DOHH2 (cell line): ENCODE data around the gene NPM3.
"Not testable (repeated sequence)": the region's sequence is repeated elsewhere in the genome, so short reads cannot be mapped to it uniquely, and the experiment has no call there.

Experiments used
- H3F3A ChIP-seq: fragments of 200-600 bp; sonication (generic), shearing (Covaris generic); 2 replicates; pipeline ENCODE4 v1.6.0; 2016; ENCODE audit warnings: antibody characterized with exemption, mild to moderate bottlenecking; ENCODE audit not compliant: control insufficient read depth, insufficient read depth
- H3K27ac ChIP-seq: fragments of 200-600 bp; sonication (generic); 2 replicates; pipeline ENCODE4 v1.5.1; 2014; ENCODE audit warnings: low read depth, mild to moderate bottlenecking, low read length, moderate library complexity
- H3K27me3 ChIP-seq: fragments of 200-600 bp; sonication (generic); 2 replicates; pipeline ENCODE4 v1.6.1; 2014; ENCODE audit warnings: mild to moderate bottlenecking, low read length, mixed read lengths; ENCODE audit not compliant: control insufficient read depth
- H3K36me3 ChIP-seq: fragments of 200-600 bp; sonication (generic); 2 replicates; pipeline ENCODE4 v1.6.1; 2014; ENCODE audit warnings: mild to moderate bottlenecking, low read length, moderate library complexity, mixed read lengths; ENCODE audit not compliant: control insufficient read depth
- H3K4me1 ChIP-seq: fragments of 200-600 bp; sonication (generic); 2 replicates; pipeline ENCODE4 v1.6.1; 2014; ENCODE audit warnings: mild to moderate bottlenecking, low read length, mixed read lengths; ENCODE audit not compliant: control insufficient read depth
- H3K4me2 ChIP-seq: fragments of 200-600 bp; sonication (generic); 2 replicates; pipeline ENCODE4 v1.6.0; 2014; ENCODE audit warnings: mild to moderate bottlenecking, low read length, moderate library complexity
- H3K4me3 ChIP-seq: fragments of 200-600 bp; sonication (generic); 2 replicates; pipeline ENCODE4 v1.5.1; 2014; ENCODE audit warnings: mild to moderate bottlenecking, low read length, mixed read lengths
- H3K79me2 ChIP-seq: fragments of 200-600 bp; sonication (generic); 2 replicates; pipeline ENCODE4 v1.6.1; 2014; ENCODE audit warnings: mild to moderate bottlenecking, low read length, mixed read lengths; ENCODE audit not compliant: control insufficient read depth
- H3K9me2 ChIP-seq: fragments of 200-600 bp; sonication (generic); replicated peaks from 2 replicates; pipeline ENCODE4 v1.6.1; 2014; ENCODE audit warnings: mild to moderate bottlenecking, low read length, mixed read lengths; ENCODE audit not compliant: control insufficient read depth
- H3K9me3 ChIP-seq: fragments of 200-600 bp; sonication (generic); 2 replicates; pipeline ENCODE4 v1.6.1; 2014; ENCODE audit warnings: antibody characterized with exemption, low read length, mixed read lengths; ENCODE audit not compliant: control insufficient read depth, insufficient read depth
- H4K20me1 ChIP-seq: fragments of 200-600 bp; sonication (generic); 2 replicates; pipeline ENCODE4 v1.6.0; 2014; ENCODE audit warnings: low read depth, mild to moderate bottlenecking, antibody characterized with exemption, low read length, moderate library complexity; ENCODE audit not compliant: control insufficient read depth, insufficient read depth
- EZH2phosphoT487 ChIP-seq: fragments of 200-600 bp; sonication (generic); IDR thresholded peaks from 2 replicates; pipeline ENCODE4 v1.6.1; 2017; ENCODE audit warnings: borderline replicate concordance, mild to moderate bottlenecking, antibody characterized with exemption, low read length, moderate library complexity, mixed read lengths
- TF ChIP-seq, protein P1 (sequence below): fragments of 200-600 bp; sonication (generic); IDR thresholded peaks from one replicate; pipeline ENCODE4 v1.5.1; 2014; ENCODE audit warnings: antibody characterized with exemption, mild to moderate bottlenecking, low read depth, low read length; ENCODE audit not compliant: poor library complexity, severe bottlenecking

The NPM3 gene

DNA sequence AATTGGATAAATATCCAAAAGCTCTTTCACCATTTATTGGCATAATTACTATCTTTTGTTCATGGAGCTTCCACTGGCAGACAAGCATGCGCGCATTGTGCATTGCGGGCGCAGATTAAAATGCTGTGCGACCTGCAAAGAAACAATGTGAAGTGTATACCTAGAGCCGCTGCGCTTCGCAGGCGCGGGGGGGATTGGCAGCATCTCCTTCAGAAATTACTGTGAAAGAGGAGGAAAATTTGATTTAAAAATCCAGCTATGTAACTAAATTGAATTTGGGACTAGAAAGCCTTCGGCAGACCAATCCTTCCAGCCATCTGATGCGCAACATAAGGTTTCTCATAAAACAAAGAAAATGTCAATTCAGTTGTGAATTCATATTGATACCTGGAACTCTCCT, 10.3 kb upstream of the NPM3 start:
- TF ChIP-seq, protein P1, sequence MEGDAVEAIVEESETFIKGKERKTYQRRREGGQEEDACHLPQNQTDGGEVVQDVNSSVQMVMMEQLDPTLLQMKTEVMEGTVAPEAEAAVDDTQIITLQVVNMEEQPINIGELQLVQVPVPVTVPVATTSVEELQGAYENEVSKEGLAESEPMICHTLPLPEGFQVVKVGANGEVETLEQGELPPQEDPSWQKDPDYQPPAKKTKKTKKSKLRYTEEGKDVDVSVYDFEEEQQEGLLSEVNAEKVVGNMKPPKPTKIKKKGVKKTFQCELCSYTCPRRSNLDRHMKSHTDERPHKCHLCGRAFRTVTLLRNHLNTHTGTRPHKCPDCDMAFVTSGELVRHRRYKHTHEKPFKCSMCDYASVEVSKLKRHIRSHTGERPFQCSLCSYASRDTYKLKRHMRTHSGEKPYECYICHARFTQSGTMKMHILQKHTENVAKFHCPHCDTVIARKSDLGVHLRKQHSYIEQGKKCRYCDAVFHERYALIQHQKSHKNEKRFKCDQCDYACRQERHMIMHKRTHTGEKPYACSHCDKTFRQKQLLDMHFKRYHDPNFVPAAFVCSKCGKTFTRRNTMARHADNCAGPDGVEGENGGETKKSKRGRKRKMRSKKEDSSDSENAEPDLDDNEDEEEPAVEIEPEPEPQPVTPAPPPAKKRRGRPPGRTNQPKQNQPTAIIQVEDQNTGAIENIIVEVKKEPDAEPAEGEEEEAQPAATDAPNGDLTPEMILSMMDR, result no peak
- no peak for TF ChIP-seq EZH2phosphoT487
- H3K9me3 ChIP-seq, result no peaks in the 10 kb centered on the region
- no peaks in the 10 kb centered on the region for H3K4me1 ChIP-seq
- H3K36me3 ChIP-seq, result peaks cover 81% of the 10 kb centered on the region
- no peak overlapping the region for H3K4me3 ChIP-seq
- peaks cover 20% of the 10 kb centered on the region for H3K79me2 ChIP-seq
- peaks cover 3% of the 10 kb centered on the region; the same call in 1 of the 2 replicates for H4K20me1 ChIP-seq
- no peak overlapping the region for H3K4me2 ChIP-seq
- H3K9me2 ChIP-seq, result no peaks in the 10 kb centered on the region
- H3K27ac ChIP-seq, result no peak overlapping the region
- H3K27me3 ChIP-seq, result no peaks in the 10 kb centered on the region
- H3F3A ChIP-seq, result peaks cover 4% of the 10 kb centered on the region

DNA sequence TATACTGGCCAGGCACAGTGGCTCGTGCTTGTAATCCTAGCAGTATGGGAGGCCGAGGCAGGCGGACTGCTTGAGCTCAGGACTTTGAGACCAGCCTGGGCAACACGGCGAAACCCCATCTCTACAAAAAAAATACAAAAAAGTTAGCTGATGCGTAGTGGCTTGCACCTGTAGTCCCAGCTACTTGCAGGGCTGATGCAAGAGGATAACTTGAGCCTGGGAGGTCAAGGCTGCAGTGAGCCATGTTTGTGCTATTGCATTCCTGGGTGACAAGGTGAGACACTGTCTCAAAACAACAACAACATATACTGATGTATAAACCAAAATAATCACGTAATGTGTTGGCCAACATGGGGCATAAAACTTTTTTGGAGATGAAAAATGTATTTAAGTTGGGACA, 6.4 kb upstream of the NPM3 start:
- Histone ChIP-seq H3K79me2 (peaks cover 2% of the 10 kb centered on the region; the same call in 1 of the 2 replicates), H3K4me3 (no peak overlapping the region), H4K20me1 (no peaks in the 10 kb centered on the region), H3K4me2 (no peak overlapping the region), H3K27me3 (no peaks in the 10 kb centered on the region), H3K36me3 (peaks cover 78% of the 10 kb centered on the region), H3K9me3 (no peaks in the 10 kb centered on the region), H3K27ac (no peak overlapping the region), H3K4me1 (no peaks in the 10 kb centered on the region; the same call in 1 of the 2 replicates), H3K9me2 (no peaks in the 10 kb centered on the region), H3F3A (peaks cover 20% of the 10 kb centered on the region)
- TF ChIP-seq, protein P1, result no peak
- no peak for TF ChIP-seq EZH2phosphoT487

DNA sequence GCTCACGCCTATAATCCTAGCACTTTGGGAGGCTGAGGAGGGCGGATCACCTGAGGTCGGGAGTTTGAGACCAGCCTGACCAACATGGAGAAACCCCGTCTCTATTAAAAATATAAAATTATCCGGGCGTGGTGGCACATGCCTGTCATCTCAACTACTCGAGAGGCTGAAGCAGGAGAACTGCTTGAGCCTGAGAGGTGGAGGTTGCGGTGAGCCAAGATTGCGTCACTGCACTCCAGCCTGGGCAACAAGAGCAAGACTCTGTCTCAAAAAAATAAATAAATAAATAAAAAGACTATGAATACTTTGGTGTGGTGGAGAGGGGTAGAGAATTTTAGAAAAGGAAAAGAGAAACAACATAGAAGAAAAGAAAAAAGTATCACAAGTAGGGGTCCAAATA, 6.0 kb upstream of the NPM3 start:
- peaks cover 24% of the 10 kb centered on the region for H3F3A ChIP-seq
- not testable (repeated sequence) for H3K9me3 ChIP-seq, H3K9me2 ChIP-seq, H3K4me3 ChIP-seq, H3K27me3 ChIP-seq, H4K20me1 ChIP-seq, H3K27ac ChIP-seq, H3K4me1 ChIP-seq, H3K4me2 ChIP-seq, H3K79me2 ChIP-seq
- H3K36me3 ChIP-seq, result peaks cover 78% of the 10 kb centered on the region

DNA sequence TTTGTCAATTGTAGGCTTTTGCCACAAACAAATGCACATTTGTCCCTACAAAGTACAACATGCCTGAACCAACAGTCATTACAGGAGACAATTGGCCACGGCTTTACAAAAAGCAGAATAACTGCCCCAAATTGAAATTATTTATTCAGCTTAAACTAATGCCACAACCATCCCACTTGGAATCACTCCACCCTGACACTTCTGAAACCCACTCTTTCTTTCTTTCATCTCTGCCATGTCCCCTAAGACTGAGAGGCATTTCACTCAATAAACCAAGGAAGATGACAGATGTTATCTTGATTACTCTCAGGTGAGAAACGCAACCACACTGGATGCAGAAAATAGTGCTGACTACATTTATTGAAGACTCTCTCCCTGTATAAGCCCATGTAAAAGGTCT, 2.6 kb upstream of the NPM3 start:
- H3K4me2 ChIP-seq, result no peak overlapping the region
- TF ChIP-seq, protein P1, result no peak
- no peak for TF ChIP-seq EZH2phosphoT487
- H3F3A ChIP-seq, result peaks cover 30% of the 10 kb centered on the region
- no peak overlapping the region for H3K4me3 ChIP-seq
- no peaks in the 10 kb centered on the region for H3K27me3 ChIP-seq
- H3K9me3 ChIP-seq, result no peaks in the 10 kb centered on the region
- no peak overlapping the region for H3K27ac ChIP-seq
- H3K79me2 ChIP-seq, result peaks cover 22% of the 10 kb centered on the region
- H3K36me3 ChIP-seq, result peaks cover 63% of the 10 kb centered on the region
- H4K20me1 ChIP-seq, result no peaks in the 10 kb centered on the region
- H3K4me1 ChIP-seq, result peaks cover 26% of the 10 kb centered on the region
- H3K9me2 ChIP-seq, result no peaks in the 10 kb centered on the region
